Fibroblast of mammary gland (primary cell): ENCODE measurements around the gene TMEM72.

Source experiments
- DNase-seq: peaks from one replicate; pipeline ENCODE4 v3.0.0-alpha.2; 2010; ENCODE audit warnings: low read depth
- H3K4me3 ChIP-seq: 2 replicates; pipeline ENCODE4 v1.5.1; 2011; ENCODE audit warnings: low read depth, mild to moderate bottlenecking, low read length, moderate library complexity; ENCODE audit not compliant: control insufficient read depth
- CTCF ChIP-seq: conservative IDR thresholded peaks from 2 replicates; pipeline ENCODE4 v1.5.1; 2011; ENCODE audit warnings: low read depth, low read length, inconsistent platforms; ENCODE audit not compliant: control insufficient read depth, insufficient read depth

TMEM72 gene

GRCh38 chr10:44958898-44959246 lies 47.7 kb downstream of the TMEM72 start:
- no peak for TF ChIP-seq CTCF
- peak overlapping the region; percentile 64 for H3K4me3 ChIP-seq
- no peak for DNase-seq

GRCh38 chr10:44959247-44960087 lies 48.3 kb downstream of the TMEM72 start, which contains the start of gene RASSF4:
RASSF4 (plus strand) TSS chr10:44959802; CDS start chr10:44970203, 10,401 bp downstream.
- peak; percentile 61 for DNase-seq
- TF ChIP-seq CTCF, result no peak
- H3K4me3 ChIP-seq, result peak within 1 kb of the TSS; percentile 64

- peak overlapping the region; percentile 37 for H3K4me3 ChIP-seq
- DNase-seq, result no peak
- TF ChIP-seq CTCF, result no peak
Measured at GRCh38 chr10:44960088-44960460, 48.9 kb downstream of the TMEM72 start.

- TF ChIP-seq CTCF, result no peak
- no peak for DNase-seq
- H3K4me3 ChIP-seq, result no peak overlapping the region
Measured at GRCh38 chr10:44960482-44961229, 49.5 kb downstream of the TMEM72 start.

- no peak for DNase-seq
- H3K4me3 ChIP-seq, result no peak overlapping the region
- no peak for TF ChIP-seq CTCF
Measured at GRCh38 chr10:44961230-44961571, 50.1 kb downstream of the TMEM72 start.

- DNase-seq, result no peak
- no peak overlapping the region for H3K4me3 ChIP-seq
Measured at GRCh38 chr10:44961931-44962750, 51.0 kb downstream of the TMEM72 start.

More at GRCh38 chr10:44961931-44962750, 51.0 kb downstream of the TMEM72 start:
- TF ChIP-seq CTCF, result no peak
